ENCODE data around the gene SFTA2.

SFTA2 gene

GRCh38 chr6:30914076-30914853 lies 17.7 kb downstream of the SFTA2 start, which contains the start of gene VARS2 (continued):
- TF ChIP-seq TSHZ1 (tag by site-specific recombination; IDR thresholded peaks at IDR 0.05; ENCODE audit: borderline replicate concordance) (no peak), ZNF19 (tag by site-specific recombination; IDR thresholded peaks at IDR 0.05; ENCODE audit: low read depth) (no peak), ZNF664 (tag by site-specific recombination; IDR thresholded peaks at IDR 0.05) (no peak), BCL6B (tag by site-specific recombination; IDR thresholded peaks at IDR 0.05) (no peak), BCL11A (tag by site-specific recombination; IDR thresholded peaks at IDR 0.05; ENCODE audit: low read depth) (no peak), ZNF654 (tag by site-specific recombination; IDR thresholded peaks at IDR 0.05; ENCODE audit: low read depth) (no peak; the same call in 1 of the 2 replicates), ZNF488 (tag by site-specific recombination; IDR thresholded peaks at IDR 0.05) (no peak), ZNF202 (tag by site-specific recombination; IDR thresholded peaks at IDR 0.05; ENCODE audit: borderline replicate concordance) (no peak), KLF9 (tag by site-specific recombination; IDR thresholded peaks at IDR 0.05; ENCODE audit: low read depth) (peak; percentile 81), ZFHX2 (tag by site-specific recombination; conservative IDR thresholded peaks at IDR 0.05) (peak; percentile 23; the same call in 1 of the 2 replicates), ZNF558 (tag by site-specific recombination; IDR thresholded peaks at IDR 0.05) (no peak), ZNF211 (tag by site-specific recombination; IDR thresholded peaks at IDR 0.05; ENCODE audit: low read depth) (no peak), ZNF747 (tag by site-specific recombination; IDR thresholded peaks at IDR 0.05) (no peak), AEBP2 (tag by site-specific recombination; IDR thresholded peaks at IDR 0.05; ENCODE audit: borderline replicate concordance) (no peak), ZFP41 (tag by site-specific recombination; IDR thresholded peaks at IDR 0.05; ENCODE audit: borderline replicate concordance) (no peak), ZNF112 (tag by site-specific recombination; IDR thresholded peaks at IDR 0.05) (no peak), PATZ1 (tag by site-specific recombination; IDR thresholded peaks at IDR 0.05) (peak; percentile 51), SCRT1 (tag by site-specific recombination; IDR thresholded peaks at IDR 0.05; ENCODE audit: borderline replicate concordance) (no peak), MZF1 (tag by site-specific recombination; IDR thresholded peaks at IDR 0.05; ENCODE audit: borderline replicate concordance) (no peak), ZNF366 (tag by site-specific recombination; conservative IDR thresholded peaks at IDR 0.05) (no peak), MYNN (tag by site-specific recombination; IDR thresholded peaks at IDR 0.05; ENCODE audit: borderline replicate concordance) (no peak), ZNF398 (tag by site-specific recombination; IDR thresholded peaks at IDR 0.05) (peak; percentile 26; the same call in 1 of the 2 replicates), ZNF292 (tag by site-specific recombination; IDR thresholded peaks at IDR 0.05; ENCODE audit: borderline replicate concordance, low read depth) (no peak), ZNF248 (tag by site-specific recombination; IDR thresholded peaks at IDR 0.05) (no peak), WT1 (tag by site-specific recombination; IDR thresholded peaks at IDR 0.05) (no peak), ZNF514 (tag by site-specific recombination; IDR thresholded peaks at IDR 0.05) (no peak), ZNF544 (tag by site-specific recombination; IDR thresholded peaks at IDR 0.05) (no peak), GLIS1 (tag by site-specific recombination; IDR thresholded peaks at IDR 0.05) (peak; percentile 80), ZNF223 (tag by site-specific recombination; IDR thresholded peaks at IDR 0.05) (no peak)

Measured in HEK293 (cell line).